GM20000 (cell line): ENCODE results near the gene CYP3A4.
"Not testable (repeated sequence)": the region's sequence is repeated elsewhere in the genome, so short reads cannot be mapped to it uniquely, and the experiment has no call there.

Experiments
- DNase-seq: peaks from one replicate; pipeline ENCODE4 v3.0.0; 2012; ENCODE audit warnings: low spot score
- CTCF ChIP-seq: IDR thresholded peaks from 2 replicates; pipeline ENCODE4 v1.5.1; 2012; ENCODE audit warnings: mild to moderate bottlenecking, control low read depth; ENCODE audit errors: extremely low read depth, missing control alignments

CYP3A4 gene

GRCh38 chr7:99764478-99764877 lies 19.5 kb downstream of the CYP3A4 start:
- TF ChIP-seq CTCF = no peak
- DNase-seq = no peak

- TF ChIP-seq CTCF = no peak
- no peak for DNase-seq
These were observed 21.2 kb downstream of the CYP3A4 start for GRCh38 chr7:99762680-99763327.

- no peak for DNase-seq
- TF ChIP-seq CTCF = no peak
These were observed 28.9 kb downstream of the CYP3A4 start for GRCh38 chr7:99755085-99755484.

GRCh38 chr7:99752356-99752755 lies 31.6 kb downstream of the CYP3A4 start:
- TF ChIP-seq CTCF = no peak
- no peak for DNase-seq

- DNase-seq = not testable (repeated sequence)
These were observed 32.5 kb downstream of the CYP3A4 start for GRCh38 chr7:99751322-99752052.

GRCh38 chr7:99748846-99749579 lies 35.0 kb downstream of the CYP3A4 start:
- no peak for DNase-seq
- TF ChIP-seq CTCF = no peak

GRCh38 chr7:99746915-99747314 lies 37.1 kb downstream of the CYP3A4 start:
- not testable (repeated sequence) for DNase-seq

- DNase-seq = not testable (repeated sequence)
These were observed 38.6 kb downstream of the CYP3A4 start for GRCh38 chr7:99745395-99745794.
